Stimulated activated memory B cell treated with anti-CD40 and anti-IgM and Interleukin-4, amounts not matched to agents 10 μg/mL and 1 μg/mL and 100 μg/mL, for 72 hours (primary cell): ENCODE results near the gene PRICKLE1.

Experiments used
- ATAC-seq: fragments of 150-1000 bp; cut with Tn5 transposase; 2 replicates; pipeline ENCODE4 v1.10.0; 2021
- H3K27ac Mint-ChIP-seq: one replicate; pipeline ENCODE4 v1.8.0; 2022; ENCODE audit warnings: mild to moderate bottlenecking, mixed read lengths
- H3K27me3 Mint-ChIP-seq: one replicate; pipeline ENCODE4 v1.8.0; 2022; ENCODE audit warnings: mixed read lengths
- H3K36me3 Mint-ChIP-seq: one replicate; pipeline ENCODE4 v1.8.0; 2022; ENCODE audit warnings: mixed read lengths
- H3K4me1 Mint-ChIP-seq: one replicate; pipeline ENCODE4 v1.8.0; 2022; ENCODE audit warnings: mixed read lengths
- H3K4me3 Mint-ChIP-seq: one replicate; pipeline ENCODE4 v1.8.0; 2022; ENCODE audit warnings: mild to moderate bottlenecking, moderate library complexity, mixed read lengths
- H3K9me3 Mint-ChIP-seq: one replicate; pipeline ENCODE4 v1.8.0; 2022; ENCODE audit warnings: mixed read lengths

The PRICKLE1 gene

GRCh38 chr12:42589465-42590329, at the start of gene PRICKLE1:
PRICKLE1 (minus strand) TSS chr12:42589746; CDS start chr12:42472516, 117,230 bp downstream.
- Mint-ChIP-seq H3K4me3 (peak within 1 kb of the TSS; percentile 81), H3K36me3 (no peaks in the 10 kb centered on the region), H3K9me3 (no peaks in the 10 kb centered on the region), H3K27ac (no peak within 1 kb of the TSS), H3K4me1 (peaks cover 16% of the 10 kb centered on the region), H3K27me3 (peaks cover 51% of the 10 kb centered on the region)
- peak; percentile 80 for ATAC-seq

GRCh38 chr12:42638697-42639096, 49.2 kb upstream of the PRICKLE1 start:
- no peak overlapping the region for H3K27ac Mint-ChIP-seq
- no peak overlapping the region for H3K4me3 Mint-ChIP-seq
- H3K36me3 Mint-ChIP-seq, result no peaks in the 10 kb centered on the region
- H3K4me1 Mint-ChIP-seq, result no peaks in the 10 kb centered on the region
- peaks cover 10% of the 10 kb centered on the region for H3K27me3 Mint-ChIP-seq
- H3K9me3 Mint-ChIP-seq, result no peaks in the 10 kb centered on the region
- no peak for ATAC-seq

GRCh38 chr12:42638011-42638410, 48.5 kb upstream of the PRICKLE1 start:
- no peak for ATAC-seq
- Mint-ChIP-seq H3K4me1 (no peaks in the 10 kb centered on the region), H3K27me3 (peaks cover 10% of the 10 kb centered on the region), H3K36me3 (no peaks in the 10 kb centered on the region), H3K9me3 (no peaks in the 10 kb centered on the region), H3K27ac (no peak overlapping the region), H3K4me3 (no peak overlapping the region)

- H3K4me3 Mint-ChIP-seq, result no peak overlapping the region
- H3K27ac Mint-ChIP-seq, result no peak overlapping the region
- ATAC-seq, result no peak
- no peaks in the 10 kb centered on the region for H3K9me3 Mint-ChIP-seq
- peaks cover 10% of the 10 kb centered on the region for H3K27me3 Mint-ChIP-seq
- no peaks in the 10 kb centered on the region for H3K4me1 Mint-ChIP-seq
- no peaks in the 10 kb centered on the region for H3K36me3 Mint-ChIP-seq
Measured at GRCh38 chr12:42636993-42637392, 47.4 kb upstream of the PRICKLE1 start.

- Mint-ChIP-seq H3K4me3 (no peak overlapping the region), H3K27ac (no peak overlapping the region), H3K36me3 (no peaks in the 10 kb centered on the region), H3K27me3 (peaks cover 10% of the 10 kb centered on the region), H3K4me1 (no peaks in the 10 kb centered on the region), H3K9me3 (no peaks in the 10 kb centered on the region)
- no peak for ATAC-seq
Measured at GRCh38 chr12:42633594-42633993, 44.0 kb upstream of the PRICKLE1 start.

- Mint-ChIP-seq H3K9me3 (no peaks in the 10 kb centered on the region), H3K4me3 (no peak overlapping the region), H3K27ac (no peak overlapping the region), H3K27me3 (no peaks in the 10 kb centered on the region), H3K36me3 (no peaks in the 10 kb centered on the region), H3K4me1 (no peaks in the 10 kb centered on the region)
- ATAC-seq, result no peak
Measured at GRCh38 chr12:42631513-42631912, 42.0 kb upstream of the PRICKLE1 start.

GRCh38 chr12:42630314-42630713, 40.8 kb upstream of the PRICKLE1 start:
- no peaks in the 10 kb centered on the region for H3K4me1 Mint-ChIP-seq
- no peak overlapping the region for H3K4me3 Mint-ChIP-seq
- H3K36me3 Mint-ChIP-seq, result no peaks in the 10 kb centered on the region
- H3K27me3 Mint-ChIP-seq, result no peaks in the 10 kb centered on the region
- no peaks in the 10 kb centered on the region for H3K9me3 Mint-ChIP-seq
- no peak for ATAC-seq
- no peak overlapping the region for H3K27ac Mint-ChIP-seq

- Mint-ChIP-seq H3K27me3 (no peaks in the 10 kb centered on the region), H3K36me3 (no peaks in the 10 kb centered on the region), H3K9me3 (peaks cover 2% of the 10 kb centered on the region), H3K27ac (no peak overlapping the region), H3K4me3 (no peak overlapping the region), H3K4me1 (no peaks in the 10 kb centered on the region)
- no peak for ATAC-seq
Measured at GRCh38 chr12:42627151-42627550, 37.6 kb upstream of the PRICKLE1 start.

GRCh38 chr12:42625611-42626010, 36.1 kb upstream of the PRICKLE1 start:
- Mint-ChIP-seq H3K36me3 (no peaks in the 10 kb centered on the region), H3K9me3 (peaks cover 2% of the 10 kb centered on the region), H3K4me3 (no peak overlapping the region), H3K27ac (no peak overlapping the region), H3K27me3 (no peaks in the 10 kb centered on the region), H3K4me1 (no peaks in the 10 kb centered on the region)
- no peak for ATAC-seq

GRCh38 chr12:42617622-42618021, 28.1 kb upstream of the PRICKLE1 start:
- no peaks in the 10 kb centered on the region for H3K36me3 Mint-ChIP-seq
- peaks cover 21% of the 10 kb centered on the region for H3K27me3 Mint-ChIP-seq
- no peak for ATAC-seq
- H3K4me1 Mint-ChIP-seq, result no peaks in the 10 kb centered on the region
- H3K4me3 Mint-ChIP-seq, result no peak overlapping the region
- H3K9me3 Mint-ChIP-seq, result peaks cover 8% of the 10 kb centered on the region
- no peak overlapping the region for H3K27ac Mint-ChIP-seq

- Mint-ChIP-seq H3K4me1 (no peaks in the 10 kb centered on the region), H3K27ac (no peak overlapping the region), H3K9me3 (peaks cover 8% of the 10 kb centered on the region), H3K27me3 (peaks cover 21% of the 10 kb centered on the region), H3K36me3 (no peaks in the 10 kb centered on the region), H3K4me3 (no peak overlapping the region)
- no peak for ATAC-seq
Measured at GRCh38 chr12:42615006-42615405, 25.5 kb upstream of the PRICKLE1 start.

- no peaks in the 10 kb centered on the region for H3K9me3 Mint-ChIP-seq
- peaks cover 21% of the 10 kb centered on the region for H3K27me3 Mint-ChIP-seq
- no peak overlapping the region for H3K4me3 Mint-ChIP-seq
- no peaks in the 10 kb centered on the region for H3K36me3 Mint-ChIP-seq
- H3K27ac Mint-ChIP-seq, result no peak overlapping the region
- no peak for ATAC-seq
- H3K4me1 Mint-ChIP-seq, result no peaks in the 10 kb centered on the region
Measured at GRCh38 chr12:42612231-42612613, 22.7 kb upstream of the PRICKLE1 start.

GRCh38 chr12:42611571-42612230, 22.2 kb upstream of the PRICKLE1 start:
- ATAC-seq, result no peak

GRCh38 chr12:42609605-42610004, 20.1 kb upstream of the PRICKLE1 start:
- Mint-ChIP-seq H3K36me3 (no peaks in the 10 kb centered on the region), H3K9me3 (no peaks in the 10 kb centered on the region), H3K27me3 (peaks cover 17% of the 10 kb centered on the region), H3K27ac (no peak overlapping the region), H3K4me1 (no peaks in the 10 kb centered on the region), H3K4me3 (no peak overlapping the region)
- ATAC-seq, result no peak

More at GRCh38 chr12:42611571-42612230, 22.2 kb upstream of the PRICKLE1 start:
- Mint-ChIP-seq H3K4me3 (no peak overlapping the region), H3K27ac (no peak overlapping the region), H3K4me1 (no peaks in the 10 kb centered on the region), H3K9me3 (no peaks in the 10 kb centered on the region), H3K36me3 (no peaks in the 10 kb centered on the region), H3K27me3 (peaks cover 21% of the 10 kb centered on the region)

GRCh38 chr12:42608196-42608825, 18.8 kb upstream of the PRICKLE1 start:
- ATAC-seq, result no peak

More at GRCh38 chr12:42608196-42608825, 18.8 kb upstream of the PRICKLE1 start:
- H3K27me3 Mint-ChIP-seq, result peaks cover 4% of the 10 kb centered on the region
- H3K36me3 Mint-ChIP-seq, result no peaks in the 10 kb centered on the region
- H3K4me1 Mint-ChIP-seq, result no peaks in the 10 kb centered on the region
- H3K9me3 Mint-ChIP-seq, result no peaks in the 10 kb centered on the region
- H3K4me3 Mint-ChIP-seq, result no peak overlapping the region
- no peak overlapping the region for H3K27ac Mint-ChIP-seq
